ENCODE data around the gene NDUFS5.
"Not testable (repeated sequence)": the region's sequence is repeated elsewhere in the genome, so short reads cannot be mapped to it uniquely, and the experiment has no call there.

DNA sequence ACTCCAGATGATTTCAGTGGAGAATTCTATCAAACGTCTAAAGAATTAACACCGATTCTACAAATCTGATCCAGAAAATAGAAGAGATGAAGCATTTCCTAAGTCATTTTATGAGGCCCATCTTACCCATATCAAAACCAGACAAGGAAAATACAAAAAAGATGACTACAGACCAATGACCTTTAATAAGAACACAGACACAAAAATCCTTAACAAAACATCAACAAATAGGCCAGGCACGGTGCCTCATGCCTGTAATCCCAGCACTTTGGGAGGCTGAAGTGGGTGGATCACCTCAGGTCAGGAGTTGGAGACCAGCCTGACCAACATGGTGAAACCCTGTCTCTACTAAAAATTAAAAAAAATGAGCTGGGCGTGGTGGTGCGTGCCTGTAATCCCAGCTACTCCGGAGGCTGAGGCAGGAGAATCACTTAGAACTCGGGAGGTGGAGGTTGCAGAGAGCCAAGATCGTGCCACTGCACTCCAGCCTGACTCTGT lies 29.1 kb downstream of the NDUFS5 start:
- TF ChIP-seq, protein P1, sequence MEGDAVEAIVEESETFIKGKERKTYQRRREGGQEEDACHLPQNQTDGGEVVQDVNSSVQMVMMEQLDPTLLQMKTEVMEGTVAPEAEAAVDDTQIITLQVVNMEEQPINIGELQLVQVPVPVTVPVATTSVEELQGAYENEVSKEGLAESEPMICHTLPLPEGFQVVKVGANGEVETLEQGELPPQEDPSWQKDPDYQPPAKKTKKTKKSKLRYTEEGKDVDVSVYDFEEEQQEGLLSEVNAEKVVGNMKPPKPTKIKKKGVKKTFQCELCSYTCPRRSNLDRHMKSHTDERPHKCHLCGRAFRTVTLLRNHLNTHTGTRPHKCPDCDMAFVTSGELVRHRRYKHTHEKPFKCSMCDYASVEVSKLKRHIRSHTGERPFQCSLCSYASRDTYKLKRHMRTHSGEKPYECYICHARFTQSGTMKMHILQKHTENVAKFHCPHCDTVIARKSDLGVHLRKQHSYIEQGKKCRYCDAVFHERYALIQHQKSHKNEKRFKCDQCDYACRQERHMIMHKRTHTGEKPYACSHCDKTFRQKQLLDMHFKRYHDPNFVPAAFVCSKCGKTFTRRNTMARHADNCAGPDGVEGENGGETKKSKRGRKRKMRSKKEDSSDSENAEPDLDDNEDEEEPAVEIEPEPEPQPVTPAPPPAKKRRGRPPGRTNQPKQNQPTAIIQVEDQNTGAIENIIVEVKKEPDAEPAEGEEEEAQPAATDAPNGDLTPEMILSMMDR (tag by site-specific recombination; IDR thresholded peaks at IDR 0.05): not testable (repeated sequence)
- TF ChIP-seq TCF7L2 (IDR thresholded peaks at IDR 0.05; ENCODE audit: borderline replicate concordance, low read depth, low read length); ZNF211 (tag by site-specific recombination; IDR thresholded peaks at IDR 0.05; ENCODE audit: low read depth); ZNF558 (tag by site-specific recombination; IDR thresholded peaks at IDR 0.05); ZNF530 (tag by site-specific recombination; IDR thresholded peaks at IDR 0.05; ENCODE audit: low read depth): not testable (repeated sequence)
